ENCODE data around the gene FKBP8.

DNA sequence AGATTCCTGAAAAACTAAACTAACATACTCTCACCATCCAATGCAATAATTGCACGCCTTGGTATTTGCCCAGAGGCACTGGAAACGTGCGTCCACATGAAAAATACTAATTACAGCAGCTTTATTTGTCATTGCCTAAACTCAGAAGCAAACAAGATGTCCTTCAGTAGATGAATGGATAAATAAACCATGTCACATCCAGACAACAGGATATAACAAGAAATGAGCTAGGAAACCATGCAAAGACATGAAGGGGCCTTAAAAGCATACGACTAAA lies 46.5 kb downstream of the FKBP8 start:
- TF ChIP-seq, protein P1, sequence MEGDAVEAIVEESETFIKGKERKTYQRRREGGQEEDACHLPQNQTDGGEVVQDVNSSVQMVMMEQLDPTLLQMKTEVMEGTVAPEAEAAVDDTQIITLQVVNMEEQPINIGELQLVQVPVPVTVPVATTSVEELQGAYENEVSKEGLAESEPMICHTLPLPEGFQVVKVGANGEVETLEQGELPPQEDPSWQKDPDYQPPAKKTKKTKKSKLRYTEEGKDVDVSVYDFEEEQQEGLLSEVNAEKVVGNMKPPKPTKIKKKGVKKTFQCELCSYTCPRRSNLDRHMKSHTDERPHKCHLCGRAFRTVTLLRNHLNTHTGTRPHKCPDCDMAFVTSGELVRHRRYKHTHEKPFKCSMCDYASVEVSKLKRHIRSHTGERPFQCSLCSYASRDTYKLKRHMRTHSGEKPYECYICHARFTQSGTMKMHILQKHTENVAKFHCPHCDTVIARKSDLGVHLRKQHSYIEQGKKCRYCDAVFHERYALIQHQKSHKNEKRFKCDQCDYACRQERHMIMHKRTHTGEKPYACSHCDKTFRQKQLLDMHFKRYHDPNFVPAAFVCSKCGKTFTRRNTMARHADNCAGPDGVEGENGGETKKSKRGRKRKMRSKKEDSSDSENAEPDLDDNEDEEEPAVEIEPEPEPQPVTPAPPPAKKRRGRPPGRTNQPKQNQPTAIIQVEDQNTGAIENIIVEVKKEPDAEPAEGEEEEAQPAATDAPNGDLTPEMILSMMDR (IDR thresholded peaks at IDR 0.05; ENCODE audit: insufficient read depth, low read length): no peak
- no peak for TF ChIP-seq POLR2AphosphoS5 (IDR thresholded peaks at IDR 0.05; ENCODE audit: low read depth)
- TF ChIP-seq, protein P2, sequence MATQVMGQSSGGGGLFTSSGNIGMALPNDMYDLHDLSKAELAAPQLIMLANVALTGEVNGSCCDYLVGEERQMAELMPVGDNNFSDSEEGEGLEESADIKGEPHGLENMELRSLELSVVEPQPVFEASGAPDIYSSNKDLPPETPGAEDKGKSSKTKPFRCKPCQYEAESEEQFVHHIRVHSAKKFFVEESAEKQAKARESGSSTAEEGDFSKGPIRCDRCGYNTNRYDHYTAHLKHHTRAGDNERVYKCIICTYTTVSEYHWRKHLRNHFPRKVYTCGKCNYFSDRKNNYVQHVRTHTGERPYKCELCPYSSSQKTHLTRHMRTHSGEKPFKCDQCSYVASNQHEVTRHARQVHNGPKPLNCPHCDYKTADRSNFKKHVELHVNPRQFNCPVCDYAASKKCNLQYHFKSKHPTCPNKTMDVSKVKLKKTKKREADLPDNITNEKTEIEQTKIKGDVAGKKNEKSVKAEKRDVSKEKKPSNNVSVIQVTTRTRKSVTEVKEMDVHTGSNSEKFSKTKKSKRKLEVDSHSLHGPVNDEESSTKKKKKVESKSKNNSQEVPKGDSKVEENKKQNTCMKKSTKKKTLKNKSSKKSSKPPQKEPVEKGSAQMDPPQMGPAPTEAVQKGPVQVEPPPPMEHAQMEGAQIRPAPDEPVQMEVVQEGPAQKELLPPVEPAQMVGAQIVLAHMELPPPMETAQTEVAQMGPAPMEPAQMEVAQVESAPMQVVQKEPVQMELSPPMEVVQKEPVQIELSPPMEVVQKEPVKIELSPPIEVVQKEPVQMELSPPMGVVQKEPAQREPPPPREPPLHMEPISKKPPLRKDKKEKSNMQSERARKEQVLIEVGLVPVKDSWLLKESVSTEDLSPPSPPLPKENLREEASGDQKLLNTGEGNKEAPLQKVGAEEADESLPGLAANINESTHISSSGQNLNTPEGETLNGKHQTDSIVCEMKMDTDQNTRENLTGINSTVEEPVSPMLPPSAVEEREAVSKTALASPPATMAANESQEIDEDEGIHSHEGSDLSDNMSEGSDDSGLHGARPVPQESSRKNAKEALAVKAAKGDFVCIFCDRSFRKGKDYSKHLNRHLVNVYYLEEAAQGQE (IDR thresholded peaks at IDR 0.05; ENCODE audit: insufficient replicate concordance, low read depth): no peak

All from HL-60 (cell line).